HFF-Myc (cell line): ENCODE measurements around the gene TTC39B.

Experiments
- DNase-seq: peaks from one replicate; pipeline ENCODE4 v3.0.0-alpha.2; 2011; ENCODE audit warnings: low read depth; ENCODE audit errors: extremely low read depth
- H3K4me3 ChIP-seq: replicated peaks from 2 replicates; pipeline ENCODE4 v1.5.1; 2011; ENCODE audit warnings: low read depth, mild to moderate bottlenecking, control low read depth, low read length
- CTCF ChIP-seq: IDR thresholded peaks from 2 replicates; pipeline ENCODE4 v1.5.1; 2012; ENCODE audit warnings: mild to moderate bottlenecking, low read depth, low read length, control low read depth; ENCODE audit errors: missing control alignments

The TTC39B gene

GRCh38 chr9:15115702-15116101, 191.3 kb downstream of the TTC39B start:
- no peak for TF ChIP-seq CTCF
- H3K4me3 ChIP-seq, result no peak overlapping the region
- DNase-seq, result no peak

- no peak for DNase-seq
- H3K4me3 ChIP-seq, result no peak overlapping the region
- TF ChIP-seq CTCF, result no peak
Observed at GRCh38 chr9:15115041-15115440, 192.0 kb downstream of the TTC39B start.
